HG03280 (cell line): Measurements from ENCODE around the gene SEC31A.
"Not testable (repeated sequence)": the region's sequence is repeated elsewhere in the genome, so short reads cannot be mapped to it uniquely, and the experiment has no call there.

ENCODE experiments used
- ATAC-seq: cut with Tn5 transposase; IDR thresholded peaks from one replicate; pipeline ENCODE4 v1.9.1; 2021; ENCODE audit warnings: mild to moderate bottlenecking, moderate library complexity; ENCODE audit not compliant: unreplicated experiment

The SEC31A gene

GRCh38 chr4:82893942-82894341 is 3.0 kb upstream of the SEC31A start:
- no peak for ATAC-seq

GRCh38 chr4:82892467-82892802 is 1.5 kb upstream of the SEC31A start:
- ATAC-seq = no peak

- no peak for ATAC-seq
Measured at GRCh38 chr4:82891707-82892466, 934 bp upstream of the SEC31A start.

GRCh38 chr4:82890528-82890900 is 439 bp downstream of the SEC31A start:
- peak; percentile 0 for ATAC-seq

- ATAC-seq = no peak
Measured at GRCh38 chr4:82889287-82889686, 1.7 kb downstream of the SEC31A start.

GRCh38 chr4:82886147-82886942 is 4.6 kb downstream of the SEC31A start:
- ATAC-seq = no peak

- no peak for ATAC-seq
Measured at GRCh38 chr4:82885410-82885809, 5.5 kb downstream of the SEC31A start.

- ATAC-seq = no peak
Measured at GRCh38 chr4:82868572-82868971, 22.4 kb downstream of the SEC31A start.

GRCh38 chr4:82866706-82867385 is 24.1 kb downstream of the SEC31A start:
- ATAC-seq = no peak

GRCh38 chr4:82866033-82866432 is 24.9 kb downstream of the SEC31A start:
- ATAC-seq = not testable (repeated sequence)

GRCh38 chr4:82865592-82865991 is 25.4 kb downstream of the SEC31A start:
- no peak for ATAC-seq

GRCh38 chr4:82864336-82864979 is 26.5 kb downstream of the SEC31A start:
- no peak for ATAC-seq

GRCh38 chr4:82861529-82861928 is 29.4 kb downstream of the SEC31A start:
- ATAC-seq = no peak

GRCh38 chr4:82860487-82860886 is 30.5 kb downstream of the SEC31A start:
- ATAC-seq = not testable (repeated sequence)

GRCh38 chr4:82852751-82853285 is 38.1 kb downstream of the SEC31A start:
- no peak for ATAC-seq

- no peak for ATAC-seq
Measured at GRCh38 chr4:82851885-82852750, 38.8 kb downstream of the SEC31A start.

- no peak for ATAC-seq
Measured at GRCh38 chr4:82851318-82851717, 39.6 kb downstream of the SEC31A start.

GRCh38 chr4:82850684-82851083 is 40.3 kb downstream of the SEC31A start:
- ATAC-seq = no peak

GRCh38 chr4:82848706-82849105 is 42.2 kb downstream of the SEC31A start:
- no peak for ATAC-seq

- no peak for ATAC-seq
Measured at GRCh38 chr4:82842593-82842992, 48.4 kb downstream of the SEC31A start.
